B cell (primary cell): Measurements from ENCODE around the gene NPPB. TPM values are rescaled to one million over a fixed set of nuclear protein-coding genes. Genes with fewer than 3 reads are reported as not detected.

ENCODE experiments used
- ATAC-seq: fragments of 200-7000 bp; cut with Tn5 transposase; one replicate; pipeline ENCODE4 v1.10.0; 2021; ENCODE audit warnings: low read depth, mild to moderate bottlenecking, moderate number of reproducible peaks, moderate library complexity
- CTCF ChIA-PET: fragments of 350-600 bp; sonication (Branson Sonifier 250); formaldehyde crosslinking; loops from one replicate; lab custom pipeline; 2021; ENCODE audit warnings: antibody characterized with exemption, inconsistent platforms; lab: Charles Lee
- POLR2A ChIA-PET: fragments of 350-600 bp; sonication (Branson Sonifier 250); formaldehyde crosslinking; loops from one replicate; lab custom pipeline; 2021; ENCODE audit warnings: antibody characterized with exemption; lab: Charles Lee
- DNase-seq: peaks from one replicate; pipeline ENCODE4 v3.0.0; 2013
- H2AFZ ChIP-seq: 2 replicates; pipeline ENCODE4 v1.6.1; 2012; ENCODE audit warnings: mild to moderate bottlenecking, low read depth, low read length; ENCODE audit not compliant: insufficient read depth, poor library complexity, severe bottlenecking
- H3K27ac ChIP-seq, 2 donors: 1 replicate in 1 of 2; 2 replicates in 1 of 2; pipeline ENCODE4 v1.5.1; 2012 to 2013; ENCODE audit warnings: low read length in 2 of 2, mild to moderate bottlenecking in 2 of 2, moderate library complexity in 1 of 2
- H3K27me3 ChIP-seq, 4 experiments: fragments of 200-600 bp in 1 of 4; sonication (generic) in 1 of 4; replicated peaks in 1 of 4; 1 replicate in 2 of 4; 2 replicates in 2 of 4; pipeline versions ENCODE4 v1.6.1 to v1.7.0; 2013 to 2016; ENCODE audit warnings: low read length in 3 of 4, mild to moderate bottlenecking in 2 of 4, mixed read lengths in 1 of 4, moderate library complexity in 1 of 4; ENCODE audit not compliant: insufficient read depth in 4 of 4, control insufficient read depth in 3 of 4; ENCODE audit errors: control extremely low read depth in 1 of 4
- H3K36me3 ChIP-seq, 2 experiments: replicated peaks in 1 of 2; 1 replicate in 1 of 2; 2 replicates in 1 of 2; pipeline versions ENCODE4 v1.6.1 to v1.7.1; 2013; ENCODE audit warnings: low read length in 1 of 2; ENCODE audit not compliant: insufficient read depth in 2 of 2, control insufficient read depth in 1 of 2; ENCODE audit errors: control extremely low read depth in 1 of 2, extremely low read depth in 1 of 2
- H3K4me1 ChIP-seq, 2 donors: fragments of 200-600 bp in 1 of 2; sonication (generic) in 1 of 2; 1 replicate in 1 of 2; 2 replicates in 1 of 2; pipeline versions ENCODE4 v1.5.1 to v1.6.1; 2013 to 2017; ENCODE audit warnings: low read length in 2 of 2; ENCODE audit not compliant: control insufficient read depth in 2 of 2, insufficient read depth in 2 of 2
- H3K4me2 ChIP-seq: replicated peaks from 2 replicates; pipeline ENCODE3; 2012; ENCODE audit warnings: mild to moderate bottlenecking, low read depth, low read length; ENCODE audit not compliant: poor library complexity, severe bottlenecking
- H3K4me3 ChIP-seq, 5 experiments: fragments of 200-600 bp in 1 of 5; sonication (generic) in 1 of 5; 1 replicate in 3 of 5; 2 replicates in 2 of 5; pipeline versions ENCODE4 v1.5.1 to v1.7.0; 2011 to 2016; ENCODE audit warnings: low read length in 4 of 5, mild to moderate bottlenecking in 4 of 5, low read depth in 2 of 5, control low read depth in 1 of 5, moderate library complexity in 1 of 5; ENCODE audit not compliant: insufficient read depth in 1 of 5; ENCODE audit errors: control extremely low read depth in 1 of 5, extremely low read depth in 1 of 5
- H3K79me2 ChIP-seq: fragments of 200-600 bp; sonication (generic); one replicate; pipeline ENCODE4 v1.6.0; 2016; ENCODE audit warnings: low read length; ENCODE audit not compliant: control insufficient read depth, insufficient read depth
- H3K9ac ChIP-seq: fragments of 200-600 bp; sonication (generic); 2 replicates; pipeline ENCODE4 v1.6.1; 2017; ENCODE audit warnings: mild to moderate bottlenecking, low read length, moderate library complexity
- H3K9me3 ChIP-seq, 3 donors: one replicate each; pipeline versions ENCODE4 v1.6.1 to v1.7.1; 2013; ENCODE audit warnings: low read length in 2 of 3; ENCODE audit not compliant: control insufficient read depth in 2 of 3, insufficient read depth in 1 of 3; ENCODE audit errors: control extremely low read depth in 1 of 3
- H4K20me1 ChIP-seq: 2 replicates; pipeline ENCODE4 v1.6.0; 2012; ENCODE audit warnings: mild to moderate bottlenecking, low read length; ENCODE audit not compliant: insufficient read depth, control insufficient read depth, poor library complexity, severe bottlenecking
- H3K27ac Mint-ChIP-seq: one replicate; pipeline ENCODE4 v1.8.0; 2021; ENCODE audit warnings: mixed read lengths
- H3K27me3 Mint-ChIP-seq: one replicate; pipeline ENCODE4 v1.8.0; 2021; ENCODE audit warnings: mixed read lengths
- H3K4me1 Mint-ChIP-seq: one replicate; pipeline ENCODE4 v1.8.0; 2021; ENCODE audit warnings: mixed read lengths
- H3K4me3 Mint-ChIP-seq: one replicate; pipeline ENCODE4 v1.8.0; 2021; ENCODE audit warnings: mixed read lengths
- H3K9me3 Mint-ChIP-seq: one replicate; pipeline ENCODE4 v1.8.0; 2022; ENCODE audit warnings: mixed read lengths; ENCODE audit not compliant: insufficient read depth
- EZH2 ChIP-seq: IDR thresholded peaks from 2 replicates; pipeline ENCODE4 v1.6.1; 2012; ENCODE audit warnings: borderline replicate concordance, low read depth, mild to moderate bottlenecking, moderate library complexity, low read length; ENCODE audit not compliant: insufficient read depth, poor library complexity, severe bottlenecking
- WGBS: methylation state at CpG from one replicate; pipeline ENCODE4 v1.1.5; 2013; ENCODE audit warnings: missing lambda C conversion rate; ENCODE audit not compliant: insufficient coverage; 5-methylcytosine and 5-hydroxymethylcytosine counted together
- intact Hi-C: fragments of 100-400 bp; cut with micrococcal nuclease; formaldehyde crosslinking; loops from one replicate; pipeline ENCODE4 v1.10.0; 2022
- polyA plus RNA-seq: library from polyadenylated mRNA; depleted of rRNA; stranded (reverse); fragments of >200 nt; gene quantifications from 2 replicates; pipeline ENCODE4 v1.2.3, GENCODE V29; 2012
- total RNA-seq, 2 donors: library from RNA; stranded (reverse); fragments of 120-200 nt in 1 of 2; gene quantifications; 1 replicate in 1 of 2; 2 replicates in 1 of 2; pipeline versions ENCODE4 v1.2.3 to v1.2.4, GENCODE V29; 2013 to 2022
- TF ChIP-seq, protein P1 (sequence below): fragments of 200-600 bp; IDR thresholded peaks from one replicate; pipeline ENCODE4 v1.8.0; 2022; ENCODE audit warnings: antibody characterized with exemption, mild to moderate bottlenecking

NPPB gene
- total and polyA plus RNA-seq, 2 donors (not counting 1 experiment from before 2014, with no cell fraction given): not detected

DNA sequence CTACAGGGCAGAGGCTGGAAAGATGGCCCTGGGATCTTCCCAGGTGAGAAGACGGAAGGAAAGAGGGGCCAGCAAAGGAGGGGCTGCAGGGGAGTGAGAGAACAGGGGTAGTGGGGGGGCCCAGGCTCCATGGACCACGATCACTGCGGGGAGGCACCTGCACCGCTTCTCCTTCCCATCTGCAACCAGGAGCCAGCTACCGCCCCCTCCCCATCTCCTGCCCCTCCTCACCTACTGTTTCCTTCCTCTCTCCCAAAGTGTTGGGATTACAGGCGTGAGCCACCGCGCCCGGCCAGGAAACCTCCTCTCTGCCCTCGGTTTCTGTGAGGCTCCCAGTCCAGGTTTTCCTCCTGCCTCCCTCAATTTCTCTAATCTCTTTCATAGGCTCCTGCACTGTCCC lies 48.1 kb upstream of the NPPB start:
- H4K20me1 ChIP-seq: no peaks in the 10 kb centered on the region
- H3K4me3 Mint-ChIP-seq: no peak overlapping the region
- no peak overlapping the region for H3K9ac ChIP-seq
- H3K79me2 ChIP-seq: peaks cover 3% of the 10 kb centered on the region
- no peaks in the 10 kb centered on the region for H3K9me3 Mint-ChIP-seq
- ATAC-seq (no peak), DNase-seq (no peak)
- H3K4me1 Mint-ChIP-seq: peaks cover 25% of the 10 kb centered on the region
- H3K4me2 ChIP-seq: no peak overlapping the region
- intact Hi-C loops: loop anchor here (1.0 to 10.0 kb wide), 3 partner anchors 69 to 255 kb away; partner anchors contain the start of genes FBXO2 and FBXO44
- H3K27me3 Mint-ChIP-seq: peaks cover 3% of the 10 kb centered on the region
- no peak overlapping the region for H3K27ac Mint-ChIP-seq
- peaks cover 3 to 11% of the 10 kb centered on the region in 2 donors for H3K4me1 ChIP-seq
- no peak overlapping the region for H3K27ac ChIP-seq
- H3K36me3 ChIP-seq: no peaks in the 10 kb centered on the region
- TF ChIP-seq EZH2: no peak
- TF ChIP-seq, protein P1, sequence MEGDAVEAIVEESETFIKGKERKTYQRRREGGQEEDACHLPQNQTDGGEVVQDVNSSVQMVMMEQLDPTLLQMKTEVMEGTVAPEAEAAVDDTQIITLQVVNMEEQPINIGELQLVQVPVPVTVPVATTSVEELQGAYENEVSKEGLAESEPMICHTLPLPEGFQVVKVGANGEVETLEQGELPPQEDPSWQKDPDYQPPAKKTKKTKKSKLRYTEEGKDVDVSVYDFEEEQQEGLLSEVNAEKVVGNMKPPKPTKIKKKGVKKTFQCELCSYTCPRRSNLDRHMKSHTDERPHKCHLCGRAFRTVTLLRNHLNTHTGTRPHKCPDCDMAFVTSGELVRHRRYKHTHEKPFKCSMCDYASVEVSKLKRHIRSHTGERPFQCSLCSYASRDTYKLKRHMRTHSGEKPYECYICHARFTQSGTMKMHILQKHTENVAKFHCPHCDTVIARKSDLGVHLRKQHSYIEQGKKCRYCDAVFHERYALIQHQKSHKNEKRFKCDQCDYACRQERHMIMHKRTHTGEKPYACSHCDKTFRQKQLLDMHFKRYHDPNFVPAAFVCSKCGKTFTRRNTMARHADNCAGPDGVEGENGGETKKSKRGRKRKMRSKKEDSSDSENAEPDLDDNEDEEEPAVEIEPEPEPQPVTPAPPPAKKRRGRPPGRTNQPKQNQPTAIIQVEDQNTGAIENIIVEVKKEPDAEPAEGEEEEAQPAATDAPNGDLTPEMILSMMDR: no peak
- POLR2A ChIA-PET: no interaction called here
- H3K27me3 ChIP-seq: no peaks in the 10 kb centered on the region
- H3K9me3 ChIP-seq: no peaks in the 10 kb centered on the region
- H2AFZ ChIP-seq: no peak overlapping the region
- 76% methylated on average over 9 of the region's 10 CpGs for WGBS
- CTCF ChIA-PET: interaction anchor here (2.5 kb wide), 1 partner anchor 69 kb away, joined by 14 read pairs; no protein-coding TSS in a partner anchor
- no peak overlapping the region for H3K4me3 ChIP-seq

DNA sequence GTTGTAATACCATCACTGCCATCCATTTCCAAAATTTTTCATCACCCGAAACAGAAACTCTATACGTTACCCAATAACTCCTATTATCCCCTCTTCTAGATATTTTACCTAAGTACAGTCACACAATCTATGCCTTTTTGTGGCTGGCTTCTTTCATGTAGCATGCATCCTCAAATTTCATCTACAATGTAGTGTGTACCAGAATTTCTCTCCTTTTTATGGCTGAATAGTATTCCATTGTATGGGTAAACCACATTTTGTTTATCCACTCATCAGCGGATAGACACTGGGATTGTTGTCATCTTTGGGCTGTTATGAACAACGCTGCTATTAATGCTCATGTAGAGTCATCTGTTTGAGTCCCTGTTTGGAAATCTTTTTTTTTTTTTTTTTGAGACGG lies 46.2 kb upstream of the NPPB start:
- CTCF ChIA-PET: interaction anchor here (1.0 kb wide), 1 partner anchor 66 kb away, joined by 3 read pairs; no protein-coding TSS in a partner anchor

More for the DNA sequence above, 46.2 kb upstream of the NPPB start:
- Histone ChIP-seq H3K4me2 (no peak overlapping the region), H3K9me3 (no peaks in the 10 kb centered on the region), H3K27me3 (no peaks in the 10 kb centered on the region), H3K79me2 (peaks cover 3% of the 10 kb centered on the region), H3K27ac (no peak overlapping the region), H3K9ac (no peak overlapping the region), H2AFZ (no peak overlapping the region), H3K4me3 (no peak overlapping the region), H3K36me3 (no peaks in the 10 kb centered on the region), H3K4me1 (peaks cover 3 to 11% of the 10 kb centered on the region in 2 donors), H4K20me1 (no peaks in the 10 kb centered on the region)
- Mint-ChIP-seq H3K4me1 (peaks cover 21% of the 10 kb centered on the region), H3K27me3 (peaks cover 3% of the 10 kb centered on the region), H3K9me3 (no peaks in the 10 kb centered on the region), H3K4me3 (no peak overlapping the region), H3K27ac (no peak overlapping the region)
- no CpG with 5 or more reads among the region's 5 CpGs for WGBS
- intact Hi-C loops: loop anchor here (5.0 to 10.0 kb wide), 2 partner anchors 250 to 253 kb away; partner anchors contain the start of genes FBXO2 and FBXO44
- ATAC-seq: no peak
- DNase-seq: no peak
- TF ChIP-seq, protein P1: no peak
- no peak for TF ChIP-seq EZH2
- POLR2A ChIA-PET: no interaction called here
